DND-41 (cell line): ENCODE data around the gene AP1B1.

Source experiments
- CTCF ChIP-seq: IDR thresholded peaks from 2 replicates; pipeline ENCODE4 v1.5.1; 2012; ENCODE audit warnings: borderline replicate concordance, low read length, moderate library complexity, mild to moderate bottlenecking; ENCODE audit not compliant: poor library complexity, severe bottlenecking; ENCODE audit errors: extremely low read depth
- EZH2 ChIP-seq: IDR thresholded peaks from 3 replicates; pipeline ENCODE4 v1.6.1; 2012; ENCODE audit warnings: borderline replicate concordance, low read depth, mild to moderate bottlenecking, moderate library complexity, low read length, inconsistent platforms; ENCODE audit not compliant: severe bottlenecking

GRCh38 chr22:29352778-29353177 is 35.6 kb downstream of the AP1B1 start:
- TF ChIP-seq EZH2 = no peak
- no peak for TF ChIP-seq CTCF
